Posterior cingulate gyrus (tissue), 11 donors: ENCODE results near the gene DUSP10.

Source experiments
- DNase-seq, 10 donors: peaks; one replicate each; pipeline versions ENCODE4 v3.0.0 to v3.0.0-alpha.2; 2020 to 2021; ENCODE audit warnings: mixed read lengths in 3 of 10
- intact Hi-C: fragments of 100-400 bp; cut with DNase I; formaldehyde crosslinking; loops from one replicate; pipeline ENCODE4 v1.15.1; 2023

The DUSP10 gene

GRCh38 chr1:221669441-221669840 lies 72.4 kb downstream of the DUSP10 start:
- intact Hi-C loops: no loop called here
- DNase-seq: no peak

GRCh38 chr1:221667504-221667903 lies 74.4 kb downstream of the DUSP10 start:
- intact Hi-C loops: no loop called here
- no peak for DNase-seq

- intact Hi-C loops: no loop called here
- no peak for DNase-seq
Observed at GRCh38 chr1:221664253-221664652, 77.6 kb downstream of the DUSP10 start.

- intact Hi-C loops: no loop called here
- DNase-seq: no peak
Observed at GRCh38 chr1:221663321-221663720, 78.6 kb downstream of the DUSP10 start.

GRCh38 chr1:221655766-221656305 lies 86.1 kb downstream of the DUSP10 start:
- DNase-seq: no peak
- intact Hi-C loops: no loop called here
